GM15510 (cell line): ENCODE measurements around the gene LMLN.
A peak's percentile ranks its signal among the peaks of the same experiment; 100 is the strongest.

Experiments
- POLR2A ChIP-seq: IDR thresholded peaks from 3 replicates; pipeline ENCODE4 v1.6.1; 2011; ENCODE audit warnings: borderline replicate concordance; ENCODE audit not compliant: insufficient read length; ENCODE audit errors: extremely low read depth

Gene LMLN, protein sequence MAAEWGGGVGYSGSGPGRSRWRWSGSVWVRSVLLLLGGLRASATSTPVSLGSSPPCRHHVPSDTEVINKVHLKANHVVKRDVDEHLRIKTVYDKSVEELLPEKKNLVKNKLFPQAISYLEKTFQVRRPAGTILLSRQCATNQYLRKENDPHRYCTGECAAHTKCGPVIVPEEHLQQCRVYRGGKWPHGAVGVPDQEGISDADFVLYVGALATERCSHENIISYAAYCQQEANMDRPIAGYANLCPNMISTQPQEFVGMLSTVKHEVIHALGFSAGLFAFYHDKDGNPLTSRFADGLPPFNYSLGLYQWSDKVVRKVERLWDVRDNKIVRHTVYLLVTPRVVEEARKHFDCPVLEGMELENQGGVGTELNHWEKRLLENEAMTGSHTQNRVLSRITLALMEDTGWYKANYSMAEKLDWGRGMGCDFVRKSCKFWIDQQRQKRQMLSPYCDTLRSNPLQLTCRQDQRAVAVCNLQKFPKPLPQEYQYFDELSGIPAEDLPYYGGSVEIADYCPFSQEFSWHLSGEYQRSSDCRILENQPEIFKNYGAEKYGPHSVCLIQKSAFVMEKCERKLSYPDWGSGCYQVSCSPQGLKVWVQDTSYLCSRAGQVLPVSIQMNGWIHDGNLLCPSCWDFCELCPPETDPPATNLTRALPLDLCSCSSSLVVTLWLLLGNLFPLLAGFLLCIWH

DNA sequence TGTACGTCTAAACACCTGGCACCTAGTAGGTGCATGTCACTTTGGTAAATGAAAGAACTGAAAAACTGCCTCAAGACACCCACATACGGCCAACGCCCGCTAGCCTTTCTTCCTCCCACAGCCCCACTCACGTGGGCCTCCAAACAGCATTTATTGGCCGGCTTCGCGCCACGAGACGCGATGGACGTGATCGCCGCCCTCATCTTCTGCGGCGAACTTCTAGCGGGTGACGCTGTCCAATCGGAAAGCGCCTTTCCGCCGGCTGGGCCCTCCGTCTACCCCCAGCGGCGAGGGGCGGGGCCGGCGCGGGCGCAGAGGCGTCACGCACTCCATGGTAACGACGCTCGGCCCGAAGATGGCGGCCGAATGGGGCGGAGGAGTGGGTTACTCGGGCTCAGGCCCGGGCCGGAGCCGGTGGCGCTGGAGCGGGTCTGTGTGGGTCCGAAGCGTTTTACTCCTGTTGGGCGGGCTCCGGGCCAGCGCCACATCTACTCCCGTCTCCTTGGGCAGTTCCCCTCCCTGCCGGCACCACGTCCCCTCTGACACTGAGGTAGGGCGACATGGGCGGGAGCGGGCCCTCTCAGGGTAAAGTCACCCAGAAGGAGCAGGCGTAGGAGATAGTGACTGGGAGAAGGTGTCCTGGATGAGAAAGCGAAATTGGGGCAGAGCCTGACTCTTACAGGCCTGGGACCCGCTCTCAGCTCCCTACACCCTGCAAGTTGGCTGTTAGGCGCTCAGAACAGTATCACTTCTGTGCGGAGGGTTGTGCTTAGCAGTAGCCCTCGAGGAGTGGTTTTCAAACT is at the start of gene LMLN:
LMLN (plus strand) TSS at position 327 of the 803 bp plus-strand sequence; CDS start at position 356, 29 bp downstream.
- peak; percentile 59 for TF ChIP-seq POLR2A

DNA sequence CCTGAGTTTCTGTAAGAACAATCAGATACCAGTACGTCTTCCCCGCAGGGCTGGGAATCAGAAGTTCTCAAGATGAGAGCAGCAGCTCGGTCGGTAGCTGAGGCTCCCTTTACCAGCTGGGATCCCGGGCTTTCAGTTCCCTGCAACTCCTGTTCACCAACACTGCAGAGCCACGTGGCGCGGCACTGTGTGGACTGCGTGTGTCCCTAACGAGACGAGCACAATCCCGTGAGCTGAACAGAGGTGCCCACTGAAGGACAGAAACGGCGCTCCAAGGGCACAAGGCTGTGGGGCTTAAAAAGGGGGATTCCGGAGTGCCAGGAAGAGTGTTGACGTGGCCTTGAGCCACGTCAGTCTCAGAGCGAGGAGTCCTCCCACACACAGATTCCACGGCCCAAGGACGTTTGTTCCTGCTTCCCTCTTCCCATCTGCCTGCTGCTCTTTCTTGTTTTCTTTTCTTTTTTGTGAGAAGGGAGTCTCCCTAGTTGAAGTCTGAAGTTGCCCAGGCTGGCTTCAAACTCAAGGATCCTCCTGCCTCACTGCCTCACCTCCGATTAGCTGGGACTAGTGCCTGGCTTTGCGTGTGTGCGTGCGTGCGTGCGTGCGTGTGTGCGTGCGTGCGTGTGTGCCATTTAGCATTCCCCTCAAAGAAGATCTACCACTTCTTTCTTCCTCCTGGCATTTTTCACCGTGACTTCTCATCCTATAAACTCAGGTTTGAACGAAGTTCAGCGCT is 47.1 kb upstream of the LMLN start:
- TF ChIP-seq POLR2A = no peak

DNA sequence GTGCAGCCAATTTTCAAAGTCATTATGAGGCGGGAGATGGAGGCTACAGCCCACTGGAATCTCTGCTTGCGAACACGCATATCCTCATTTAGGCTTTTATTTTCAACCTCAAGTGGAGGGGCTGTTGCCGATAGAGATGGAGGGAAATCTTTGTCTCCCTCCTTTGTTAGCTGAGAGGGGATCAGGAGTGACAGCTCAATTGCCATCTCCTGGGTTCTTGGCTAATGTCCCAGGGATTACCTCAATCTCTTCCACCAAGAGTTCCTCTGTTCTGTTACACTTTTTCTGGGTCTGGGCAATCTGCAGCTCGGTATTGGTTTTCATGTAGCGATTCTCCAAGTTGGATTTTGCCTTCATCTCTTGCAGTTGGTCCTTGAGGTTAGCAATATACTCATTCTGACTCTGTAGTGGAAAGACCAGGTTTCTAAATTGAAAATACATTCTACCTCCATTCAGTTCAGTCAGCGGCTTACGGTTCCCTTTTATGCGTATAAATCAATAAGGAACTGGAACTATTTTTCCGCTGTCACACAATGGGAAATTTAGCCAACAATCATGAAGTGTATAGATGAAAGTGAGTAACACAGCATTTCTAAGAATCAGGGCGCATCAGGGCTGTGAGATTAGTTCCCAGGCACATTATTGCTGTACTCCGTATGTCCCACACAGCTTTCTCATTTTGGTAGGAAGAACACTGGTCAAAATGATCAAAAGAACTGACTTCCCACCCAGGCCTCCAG is 46.2 kb upstream of the LMLN start:
- TF ChIP-seq POLR2A = no peak

DNA sequence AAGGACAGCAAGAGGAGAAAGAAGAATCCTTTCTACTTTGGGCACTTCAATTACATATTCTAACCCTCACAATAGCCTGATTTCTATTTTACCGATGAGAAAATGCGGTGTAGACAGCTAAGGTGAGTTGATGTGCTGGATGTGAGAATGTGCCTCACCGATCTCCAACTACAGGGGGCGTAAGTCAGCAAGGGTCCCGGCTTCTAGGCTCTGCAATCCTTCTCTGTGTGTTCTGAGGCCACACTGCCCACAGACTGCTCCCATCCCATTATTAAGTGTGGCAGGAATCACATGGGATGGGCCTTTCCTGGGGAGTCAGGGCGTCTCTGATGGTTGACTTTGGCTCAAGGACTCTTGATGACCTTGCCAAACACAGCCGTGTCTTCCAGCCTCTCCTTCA is 33.6 kb upstream of the LMLN start:
- TF ChIP-seq POLR2A = no peak

DNA sequence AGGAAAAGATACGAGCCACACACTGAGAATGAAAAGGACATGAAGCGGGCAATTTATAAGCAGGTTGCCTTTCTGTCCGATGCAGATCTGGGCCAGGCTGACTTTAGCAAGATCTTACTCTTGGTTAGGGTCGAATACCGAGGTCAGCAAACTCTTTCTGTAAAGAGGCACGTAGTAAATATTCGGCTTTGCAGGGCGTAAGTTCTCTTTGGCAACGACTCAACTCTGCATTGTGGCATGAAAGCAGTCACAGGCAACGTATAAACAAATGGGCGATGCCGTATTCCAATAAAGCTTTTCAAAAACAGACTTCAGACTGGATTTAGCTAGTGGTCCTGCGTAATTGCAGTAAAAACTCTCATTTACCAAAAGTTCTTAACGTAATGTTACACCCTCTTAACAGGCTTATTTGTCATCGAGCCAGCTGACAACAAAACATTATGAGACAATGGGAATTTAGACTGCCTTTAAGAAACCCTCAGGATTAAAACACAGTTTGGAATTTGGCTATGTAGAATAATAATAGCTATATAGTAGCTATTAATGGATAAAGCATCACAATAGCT is 23.1 kb upstream of the LMLN start:
- TF ChIP-seq POLR2A = no peak

DNA sequence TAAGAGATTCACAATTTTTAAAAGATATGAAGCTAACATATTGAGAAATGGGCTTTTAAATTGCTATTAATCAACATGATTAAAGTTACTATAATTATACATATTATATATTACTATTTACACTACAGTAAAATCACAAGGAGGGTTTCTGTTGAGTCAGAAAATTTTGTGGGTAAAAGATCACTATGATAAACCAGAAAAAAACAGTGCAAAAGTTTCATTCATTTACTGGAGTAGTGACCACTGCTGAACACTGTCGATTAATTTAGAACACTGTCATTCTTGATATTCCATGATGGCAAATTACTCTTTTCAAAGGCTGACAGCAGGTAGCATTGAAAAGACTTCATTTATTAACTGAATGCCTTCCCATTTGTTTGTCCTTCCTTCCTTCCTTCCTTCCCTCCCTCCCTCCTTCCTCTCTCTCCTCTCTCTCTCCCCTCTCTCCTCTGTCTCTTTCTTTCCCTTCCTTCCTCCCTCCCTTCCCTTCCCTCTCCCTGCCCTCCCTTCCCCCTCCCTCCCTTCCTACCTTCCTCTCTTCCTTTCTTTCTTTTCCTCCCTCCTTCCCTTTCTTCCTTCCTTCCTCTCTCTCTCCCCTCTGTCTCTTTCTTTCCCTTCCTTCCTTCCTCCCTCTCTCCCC is 19.2 kb upstream of the LMLN start:
- TF ChIP-seq POLR2A = no peak

DNA sequence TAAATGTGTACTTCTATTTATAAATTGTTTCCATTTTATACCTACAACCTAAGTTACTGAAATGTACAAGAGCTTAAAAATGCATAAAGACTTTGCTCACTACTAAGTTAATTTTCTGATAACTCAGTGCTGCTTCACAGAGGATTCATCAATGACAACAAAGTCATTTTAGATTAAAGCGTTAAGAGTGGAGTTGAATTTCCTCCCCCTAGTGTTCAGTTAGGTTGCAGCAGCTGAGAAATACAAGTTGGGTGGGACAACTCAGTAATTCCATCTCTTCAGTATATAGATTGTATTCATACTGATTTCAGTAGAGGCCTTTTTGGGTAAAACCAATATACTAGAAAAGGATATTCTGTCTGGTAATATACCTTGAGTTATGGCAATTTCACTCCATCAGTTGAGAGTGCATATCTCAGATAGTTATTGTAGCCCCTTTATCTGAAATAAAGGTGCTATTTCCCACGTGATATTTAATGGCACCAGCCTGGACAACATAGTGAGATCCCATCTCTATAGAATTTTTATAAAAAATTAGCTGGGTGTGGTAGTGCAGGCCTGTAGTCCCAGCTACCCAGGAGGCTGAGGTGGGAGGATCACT is 17.0 kb upstream of the LMLN start:
- TF ChIP-seq POLR2A = no peak

DNA sequence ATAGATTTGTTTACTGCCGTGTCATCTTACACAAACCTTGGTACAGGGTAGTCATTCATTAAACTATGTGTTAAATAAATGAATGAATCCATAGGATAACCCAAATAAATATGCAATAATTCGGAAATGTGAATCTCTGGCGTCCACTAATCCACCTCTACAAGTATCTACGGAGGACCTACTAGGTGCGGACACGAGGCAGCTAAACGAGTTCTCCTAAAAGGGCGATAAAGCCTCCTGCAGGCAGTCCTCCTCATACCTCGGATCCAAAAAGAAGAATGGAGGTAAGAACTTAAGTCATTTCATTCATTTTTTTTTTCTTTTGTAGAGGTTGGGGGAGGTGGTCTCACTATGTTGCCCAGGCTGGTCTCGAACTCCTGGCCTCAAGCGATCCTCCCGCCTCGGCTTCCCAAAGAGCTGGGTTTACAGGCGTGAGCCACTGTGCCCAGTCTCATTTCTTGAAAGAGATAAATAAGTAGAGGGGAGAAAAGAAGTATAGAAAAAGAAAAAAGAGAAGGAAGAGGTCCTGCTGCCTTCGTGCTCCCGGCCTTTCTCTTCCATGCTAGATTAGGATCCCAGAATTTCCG is 10.7 kb upstream of the LMLN start:
- no peak for TF ChIP-seq POLR2A

DNA sequence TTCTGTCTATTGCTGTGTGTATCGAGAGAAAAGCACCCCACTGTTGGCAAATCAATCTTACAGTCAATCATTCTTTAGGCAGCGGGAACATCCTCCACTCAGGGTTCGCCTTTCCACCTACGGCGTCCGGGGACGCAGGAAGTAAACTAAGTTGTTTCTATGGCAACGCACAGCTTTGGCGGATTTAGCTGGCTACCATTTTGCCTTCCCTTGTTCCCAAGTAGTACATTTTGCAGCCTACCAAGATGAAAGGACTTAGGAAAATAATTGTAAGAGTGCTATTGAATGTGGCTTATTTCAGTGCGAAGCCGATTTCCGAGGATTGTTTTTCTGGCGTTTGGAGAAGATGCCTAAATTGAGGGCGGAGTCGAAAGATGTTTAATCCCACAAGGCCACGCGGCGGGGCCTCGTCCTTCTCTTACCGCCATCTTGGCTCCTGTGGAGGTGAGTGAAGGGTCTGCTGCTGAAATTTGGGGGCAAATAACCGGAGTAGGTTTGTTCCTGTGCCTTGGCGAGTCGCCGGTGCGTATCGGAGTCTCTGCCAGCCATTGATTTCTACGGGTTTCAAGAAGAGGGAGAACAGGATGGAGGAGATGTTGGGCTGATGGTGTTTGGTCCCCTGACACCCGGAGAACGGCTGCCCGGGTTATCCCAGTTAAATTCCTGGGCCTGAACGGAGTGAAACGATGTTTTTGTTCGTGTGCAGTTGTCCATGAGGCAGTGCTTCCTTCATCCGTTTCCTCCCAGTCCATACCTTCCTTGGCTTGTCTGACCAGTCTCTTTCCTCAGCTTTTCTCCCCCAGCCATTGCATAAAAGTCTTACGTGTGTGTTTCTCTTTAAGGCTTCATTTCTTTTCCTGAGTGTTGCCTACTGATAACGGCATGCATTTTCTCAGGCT is 10.0 kb upstream of the LMLN start, which contains the start of gene RPL35A:
RPL35A (plus strand) TSS at position 413 of the 899 bp plus-strand sequence. CDS start 778 bp downstream, outside the sequence.
- TF ChIP-seq POLR2A = peak; percentile 96

DNA sequence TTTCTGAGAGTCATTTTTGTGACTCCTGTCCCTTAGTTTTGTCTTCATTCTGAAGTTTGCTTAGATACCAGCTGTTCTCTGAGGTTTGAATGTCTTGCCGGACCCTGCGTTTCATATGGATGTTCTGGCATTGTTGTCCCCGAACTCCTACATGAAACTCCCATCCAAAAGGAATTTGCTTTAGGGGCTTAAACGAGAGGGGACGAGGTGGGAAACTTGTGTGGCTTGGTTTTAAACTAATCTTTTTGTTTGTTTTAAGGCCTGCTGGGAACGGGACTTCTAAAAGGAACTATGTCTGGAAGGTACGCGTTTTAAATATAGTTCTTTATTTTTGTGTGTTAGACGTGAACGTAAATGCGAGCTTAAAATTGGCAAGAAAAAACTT is 9.3 kb upstream of the LMLN start:
- TF ChIP-seq POLR2A = no peak

DNA sequence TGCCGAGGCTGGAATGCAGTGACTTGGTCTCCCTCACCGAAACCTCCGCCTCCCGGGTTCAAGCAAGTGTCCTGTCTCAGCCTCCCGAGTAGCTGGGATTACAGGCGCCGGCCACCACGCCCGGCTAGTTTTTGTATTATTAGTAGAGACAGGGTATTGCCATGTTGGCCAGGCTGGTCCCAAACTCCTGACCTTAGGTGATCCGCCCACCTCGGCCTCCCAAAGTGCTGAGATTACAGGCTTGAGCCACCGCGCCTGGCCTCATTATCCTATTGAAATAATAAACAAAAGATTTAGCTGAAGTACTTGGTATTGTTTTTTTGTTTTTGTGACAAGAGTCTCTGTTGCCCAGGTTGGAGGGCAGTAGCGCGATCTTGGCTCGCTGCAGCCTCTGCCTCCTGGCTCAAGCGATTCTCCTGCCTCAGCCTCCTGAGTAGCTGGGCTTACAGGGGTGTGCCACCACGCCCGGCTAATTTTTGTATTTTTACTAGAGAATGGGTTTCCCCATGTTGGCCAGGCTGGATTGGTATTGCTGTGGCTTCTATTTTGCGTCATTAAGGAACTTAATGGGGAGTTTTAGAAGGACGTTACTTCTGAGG is 8.5 kb upstream of the LMLN start:
- TF ChIP-seq POLR2A = no peak
